Kidney epithelial cell (primary cell): ENCODE results near the gene PKD1L1. TPM values are rescaled to one million over a fixed set of nuclear protein-coding genes. Genes with fewer than 3 reads are reported as not detected.

Source experiments
- DNase-seq: peaks from one replicate; pipeline ENCODE4 v3.0.0-alpha.2; 2010; ENCODE audit warnings: low read depth
- H3K27me3 ChIP-seq: 2 replicates; pipeline ENCODE4 v1.6.0; 2011; ENCODE audit warnings: low read length; ENCODE audit not compliant: control insufficient read depth, insufficient read depth
- H3K36me3 ChIP-seq: 2 replicates; pipeline ENCODE4 v1.5.1; 2011; ENCODE audit warnings: low read length; ENCODE audit not compliant: control insufficient read depth, insufficient read depth
- H3K4me3 ChIP-seq: 2 replicates; pipeline ENCODE4 v1.5.1; 2011; ENCODE audit warnings: low read depth, mild to moderate bottlenecking, control low read depth, low read length
- CTCF ChIP-seq: IDR thresholded peaks from 2 replicates; pipeline ENCODE4 v1.5.1; 2011; ENCODE audit warnings: mild to moderate bottlenecking, moderate library complexity, low read length, control low read depth, inconsistent platforms; ENCODE audit not compliant: insufficient read depth, poor library complexity, severe bottlenecking
- total RNA-seq: library from RNA; depleted of rRNA; stranded (reverse); fragments of >200 nt; gene quantifications from 2 replicates; pipeline ENCODE4 v1.2.3, GENCODE V29; 2015

Gene PKD1L1
- total RNA-seq, 1 donor from 2014 or later: 0.08 TPM

- no peak for DNase-seq
- Histone ChIP-seq H3K36me3 (no peaks in the 10 kb centered on the region), H3K4me3 (no peak overlapping the region), H3K27me3 (no peaks in the 10 kb centered on the region)
- TF ChIP-seq CTCF: no peak
Measured at GRCh38 chr7:47940088-47941013, 7.9 kb downstream of the PKD1L1 start.

DNA sequence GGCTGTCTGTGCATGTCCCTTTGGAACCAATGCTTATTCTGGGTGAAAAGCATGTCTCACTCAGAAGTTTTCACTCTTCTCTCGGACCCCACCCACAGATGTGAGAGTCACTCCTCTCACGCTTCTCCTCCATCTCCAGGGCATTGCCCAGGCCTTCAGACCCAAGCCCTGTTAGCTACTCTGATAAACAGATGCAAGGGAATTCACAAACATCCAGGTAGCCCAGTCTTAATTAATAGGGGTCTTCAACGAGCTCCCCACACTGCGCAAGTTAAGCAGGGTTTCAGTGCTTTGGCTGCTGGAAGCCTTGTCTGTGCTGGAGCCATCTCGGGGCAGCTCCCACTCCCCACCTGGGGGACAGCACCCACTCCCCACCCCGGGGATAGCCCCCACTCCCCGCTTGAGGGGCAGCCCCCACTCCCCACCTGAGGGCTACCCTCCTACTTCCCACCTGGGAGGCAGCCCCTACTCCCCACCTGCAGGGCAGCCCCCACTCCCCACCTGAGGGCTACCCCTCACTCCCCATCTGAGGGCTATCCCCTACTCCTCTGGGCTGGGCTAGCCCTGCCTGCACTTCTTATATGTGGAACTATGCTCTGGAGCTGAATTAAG, 8.7 kb downstream of the PKD1L1 start:
- TF ChIP-seq CTCF: no peak
- DNase-seq: no peak
- no peak overlapping the region for H3K4me3 ChIP-seq
- H3K36me3 ChIP-seq: no peaks in the 10 kb centered on the region
- H3K27me3 ChIP-seq: no peaks in the 10 kb centered on the region

- DNase-seq: no peak
- Histone ChIP-seq H3K4me3 (no peak overlapping the region), H3K36me3 (no peaks in the 10 kb centered on the region), H3K27me3 (no peaks in the 10 kb centered on the region)
- no peak for TF ChIP-seq CTCF
Measured at GRCh38 chr7:47938574-47939165, 9.6 kb downstream of the PKD1L1 start.

GRCh38 chr7:47937711-47938573, 10.3 kb downstream of the PKD1L1 start:
- H3K36me3 ChIP-seq: no peaks in the 10 kb centered on the region
- H3K4me3 ChIP-seq: no peak overlapping the region
- TF ChIP-seq CTCF: no peak
- no peak for DNase-seq
- H3K27me3 ChIP-seq: no peaks in the 10 kb centered on the region

DNA sequence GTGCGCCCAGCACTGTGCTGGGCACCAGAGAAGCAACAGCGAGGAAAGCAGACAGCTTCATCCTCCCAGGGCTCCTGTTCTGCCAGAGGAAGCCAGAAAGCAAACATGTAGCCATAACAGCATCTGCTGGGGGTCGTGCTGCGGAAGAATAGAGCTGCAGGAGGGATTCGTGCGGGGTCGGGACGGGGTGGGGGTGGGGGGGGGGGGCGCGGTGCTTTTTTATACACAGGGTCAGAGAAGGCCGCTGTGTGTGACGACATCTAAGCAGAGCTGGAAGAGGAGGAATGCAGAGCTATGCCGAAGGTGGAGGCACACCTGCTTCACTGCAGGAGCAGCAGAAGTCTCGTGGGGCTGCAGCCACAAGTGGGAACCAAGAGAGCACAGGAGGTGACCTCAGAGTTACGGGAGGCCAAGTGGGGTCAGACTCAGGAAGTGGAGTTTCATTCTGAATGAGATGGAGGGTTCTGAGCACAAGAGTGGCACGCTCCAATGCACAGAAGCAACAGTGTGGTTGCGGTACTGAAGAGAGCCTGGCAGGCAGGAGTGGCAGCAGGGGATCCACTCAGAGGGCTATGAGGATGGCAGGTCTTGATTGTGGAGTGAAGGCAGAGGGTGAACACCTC, 11.1 kb downstream of the PKD1L1 start:
- H3K36me3 ChIP-seq: no peaks in the 10 kb centered on the region
- H3K27me3 ChIP-seq: no peaks in the 10 kb centered on the region
- H3K4me3 ChIP-seq: no peak overlapping the region
- no peak for DNase-seq
- TF ChIP-seq CTCF: no peak
